IMR-90 (cell line): ENCODE data around the gene GTF3C1. TPM values are rescaled to one million over a fixed set of nuclear protein-coding genes. Genes with fewer than 3 reads are reported as not detected.

Source experiments
- ATAC-seq: fragments of 200-7000 bp; cut with Tn5 transposase; 2 replicates; pipeline ENCODE4 v1.9.1; 2020; ENCODE audit warnings: low read depth, mild to moderate bottlenecking, moderate library complexity
- BruUV-seq: library from RNA; stranded (reverse); fragments of 400-500 nt; replicated peaks from 2 replicates; lab custom pipeline; 2021; lab: Mats Ljungman, UMichigan
- CTCF ChIA-PET: fragments of 300-600 bp; formaldehyde crosslinking; extraction: SDS; loops from one replicate; lab custom pipeline; 2021; ENCODE audit warnings: antibody characterized with exemption; lab: Yijun Ruan, JAX
- POLR2A ChIA-PET: fragments of 300-600 bp; sonication (Branson Sonifier 250); formaldehyde crosslinking; loops from one replicate; lab custom pipeline; 2022; ENCODE audit warnings: antibody characterized with exemption; ENCODE audit not compliant: unreplicated experiment; lab: Charles Lee
- DNase-seq: peaks from one replicate; pipeline ENCODE4 v3.0.0; 2013
- H2AFZ ChIP-seq: replicated peaks from 2 replicates; pipeline ENCODE3; 2013; ENCODE audit warnings: low read length, mild to moderate bottlenecking; ENCODE audit not compliant: poor library complexity
- H2AK5ac ChIP-seq: 2 replicates; pipeline ENCODE4 v1.6.1; 2013; ENCODE audit warnings: low read depth, low read length, inconsistent platforms
- H2AK9ac ChIP-seq: replicated peaks from 2 replicates; pipeline ENCODE3; 2013; ENCODE audit warnings: mild to moderate bottlenecking, low read depth, low read length, moderate library complexity; ENCODE audit not compliant: poor library complexity
- H2BK120ac ChIP-seq: 2 replicates; pipeline ENCODE4 v1.6.1; 2013; ENCODE audit warnings: low read depth, low read length, inconsistent platforms
- H2BK15ac ChIP-seq: 3 replicates; pipeline ENCODE4 v1.6.1; 2013; ENCODE audit warnings: low read depth, low read length, inconsistent platforms
- H2BK20ac ChIP-seq: 2 replicates; pipeline ENCODE4 v1.6.1; 2013; ENCODE audit warnings: low read depth, mild to moderate bottlenecking, inconsistent platforms, low read length, moderate library complexity
- H2BK5ac ChIP-seq: 2 replicates; pipeline ENCODE4 v1.6.1; 2013; ENCODE audit warnings: mild to moderate bottlenecking, low read depth, low read length, inconsistent platforms; ENCODE audit not compliant: poor library complexity, severe bottlenecking
- H3K14ac ChIP-seq: replicated peaks from 2 replicates; pipeline ENCODE4 v1.6.1; 2013; ENCODE audit warnings: low read depth, low read length, inconsistent platforms
- H3K18ac ChIP-seq: 2 replicates; pipeline ENCODE4 v1.6.1; 2013; ENCODE audit warnings: low read depth, low read length, control low read depth
- H3K23ac ChIP-seq: 2 replicates; pipeline ENCODE4 v1.6.1; 2013; ENCODE audit warnings: low read depth, low read length, inconsistent platforms
- H3K27ac ChIP-seq: 2 replicates; pipeline ENCODE4 v1.5.1; 2013; ENCODE audit warnings: mild to moderate bottlenecking, control low read depth, low read length; ENCODE audit not compliant: insufficient read depth
- H3K27me3 ChIP-seq: 2 replicates; pipeline ENCODE4 v1.6.1; 2013; ENCODE audit warnings: low read length; ENCODE audit not compliant: control insufficient read depth, insufficient read depth
- H3K36me3 ChIP-seq: 2 replicates; pipeline ENCODE4 v1.6.1; 2013; ENCODE audit warnings: low read length, mixed read lengths; ENCODE audit not compliant: control insufficient read depth, insufficient read depth
- H3K4ac ChIP-seq: 2 replicates; pipeline ENCODE4 v1.6.1; 2013; ENCODE audit warnings: low read depth, low read length, inconsistent platforms
- H3K4me1 ChIP-seq: 2 replicates; pipeline ENCODE4 v1.6.1; 2013; ENCODE audit warnings: low read length, mixed read lengths; ENCODE audit not compliant: control insufficient read depth, insufficient read depth
- H3K4me2 ChIP-seq: 2 replicates; pipeline ENCODE4 v1.6.1; 2013; ENCODE audit warnings: low read depth, mild to moderate bottlenecking, control low read depth, low read length, moderate library complexity
- H3K4me3 ChIP-seq: 2 replicates; pipeline ENCODE4 v1.5.1; 2013; ENCODE audit warnings: low read depth, mild to moderate bottlenecking, control low read depth, low read length, moderate library complexity; ENCODE audit not compliant: insufficient read depth
- H3K56ac ChIP-seq: 2 replicates; pipeline ENCODE4 v1.6.1; 2013; ENCODE audit warnings: low read length, inconsistent platforms; ENCODE audit not compliant: insufficient read depth; ENCODE audit errors: extremely low read depth
- H3K79me1 ChIP-seq, 2 experiments: 2 replicates each; pipeline ENCODE4 v1.6.1; 2013; ENCODE audit warnings: low read length in 2 of 2, inconsistent platforms in 1 of 2, low read depth in 1 of 2
- H3K9ac ChIP-seq: 2 replicates; pipeline ENCODE4 v1.6.1; 2013; ENCODE audit warnings: low read depth, low read length, control low read depth
- H3K9me1 ChIP-seq: 2 replicates; pipeline ENCODE4 v1.6.1; 2013; ENCODE audit warnings: low read length, inconsistent platforms; ENCODE audit not compliant: insufficient read depth
- H3K9me3 ChIP-seq: 2 replicates; pipeline ENCODE4 v1.6.1; 2013; ENCODE audit warnings: low read length; ENCODE audit not compliant: control insufficient read depth, insufficient read depth
- H4K20me1 ChIP-seq: 2 replicates; pipeline ENCODE4 v1.6.1; 2013; ENCODE audit warnings: low read length, inconsistent platforms; ENCODE audit not compliant: insufficient read depth
- H4K5ac ChIP-seq: 2 replicates; pipeline ENCODE4 v1.6.1; 2013; ENCODE audit warnings: mild to moderate bottlenecking, low read depth, low read length, control low read depth
- H4K8ac ChIP-seq, 2 experiments: 2 replicates each; pipeline ENCODE4 v1.6.1; 2013; ENCODE audit warnings: low read depth in 2 of 2, low read length in 2 of 2, control low read depth in 1 of 2, inconsistent platforms in 1 of 2
- H4K91ac ChIP-seq: 2 replicates; pipeline ENCODE4 v1.6.1; 2013; ENCODE audit warnings: low read depth, low read length, inconsistent platforms; ENCODE audit not compliant: insufficient read depth
- CTCF ChIP-seq: conservative IDR thresholded peaks from 2 replicates; pipeline ENCODE4 v1.5.1; 2012; ENCODE audit warnings: mild to moderate bottlenecking, low read depth, low read length, improper control_type of control experiment
- FOS ChIP-seq: fragments of 150-350 bp; IDR thresholded peaks from 2 replicates; pipeline ENCODE4 v1.6.1; 2016; ENCODE audit warnings: low read depth, low read length
- MAFK ChIP-seq: IDR thresholded peaks from 2 replicates; pipeline ENCODE4 v1.6.1; 2012; ENCODE audit warnings: low read depth, low read length, improper control_type of control experiment
- POLR2A ChIP-seq: IDR thresholded peaks from 2 replicates; pipeline ENCODE4 v1.6.1; 2012; ENCODE audit warnings: mild to moderate bottlenecking, low read depth, low read length
- RAD21 ChIP-seq: IDR thresholded peaks from 2 replicates; pipeline ENCODE4 v1.6.1; 2012; ENCODE audit warnings: low read length, improper control_type of control experiment
- WGBS, 2 experiments: methylation state at CpG; one replicate each; pipeline versions ENCODE4 v1.1.5 to v1.1.7; 2013; ENCODE audit warnings: missing lambda C conversion rate in 2 of 2; ENCODE audit not compliant: insufficient read length in 1 of 2; ENCODE audit errors: extremely low coverage in 2 of 2; 5-methylcytosine and 5-hydroxymethylcytosine counted together
- dilution Hi-C: fragments of 300-500 bp; cut with HindIII; formaldehyde crosslinking; loops from one replicate; pipeline ENCODE4 v1.14.3; 2018; ENCODE audit warnings: low sequenced_read_pairs; ENCODE audit not compliant: unreplicated experiment
- in situ Hi-C: fragments of 300-500 bp; cut with MboI; formaldehyde crosslinking; loops from 3 replicates; pipeline ENCODE4 v1.14.3; 2019; ENCODE audit warnings: low sequenced_read_pairs, inconsistent platforms, mixed read lengths
- intact Hi-C: fragments of 100-400 bp; cut with micrococcal nuclease; formaldehyde crosslinking; loops from 2 replicates; pipeline ENCODE4 v1.10.0; 2022
- polyA plus RNA-seq, 3 experiments: library from polyadenylated mRNA; depleted of rRNA; stranded (reverse); fragments of >200 nt; gene quantifications; 2 replicates each; pipeline ENCODE4 v1.2.3, GENCODE V29; 2012; ENCODE audit warnings: low replicate concordance in 1 of 3
- total RNA-seq: library from RNA; depleted of rRNA; stranded (reverse); fragments of >200 nt; gene quantifications from 2 replicates; pipeline ENCODE4 v1.2.3, GENCODE V29; 2012

The GTF3C1 gene
- total and polyA plus RNA-seq, 2 of the 4 experiments (the other 2 are of a cell fraction): 50.8 to 68.1 TPM

- dilution Hi-C loops: no loop called here
These were observed 66.1 kb downstream of the GTF3C1 start for GRCh38 chr16:27483624-27484023.

More at GRCh38 chr16:27483624-27484023, 66.1 kb downstream of the GTF3C1 start:
- Histone ChIP-seq H3K9me3 (no peaks in the 10 kb centered on the region), H3K14ac (no peak overlapping the region), H2BK20ac (no peak overlapping the region), H2BK120ac (no peak overlapping the region), H3K56ac (no peak overlapping the region), H3K27ac (no peak overlapping the region), H3K9ac (no peak overlapping the region), H3K36me3 (peaks cover 77% of the 10 kb centered on the region), H2BK15ac (no peak overlapping the region), H4K8ac (no peak overlapping the region), H4K91ac (no peak overlapping the region), H3K4me1 (no peaks in the 10 kb centered on the region), H2AK9ac (no peak overlapping the region), H3K9me1 (0 out of 2 replicates have a peak, but pooled peaks cover 8% of the 10 kb centered on the region), H4K20me1 (no peaks in the 10 kb centered on the region), H3K18ac (no peak overlapping the region), H3K4me2 (no peak overlapping the region), H3K79me1 (peaks cover 0 to 4% of the 10 kb centered on the region in 2 experiments; a peak in 2 of 4 replicates), H3K4ac (no peak overlapping the region), H2AFZ (no peak overlapping the region), H2BK5ac (no peak overlapping the region), H3K23ac (no peak overlapping the region), H2AK5ac (no peak overlapping the region), H4K5ac (no peak overlapping the region), H3K27me3 (no peaks in the 10 kb centered on the region), H3K4me3 (no peak overlapping the region)
- TF ChIP-seq FOS: no peak
- TF ChIP-seq POLR2A: no peak
- no peak for TF ChIP-seq CTCF
- TF ChIP-seq MAFK: no peak
- no peak for TF ChIP-seq RAD21
- WGBS, 2 experiments: 100% methylated on average over 3 of the region's 5 CpGs; no CpG with 5 or more reads in 1 of the 2 experiments
- in situ Hi-C loops (no loop called here), intact Hi-C loops (no loop called here)
- BruUV-seq: no TSS peak
- ATAC-seq (no peak), DNase-seq (no peak)
- ChIA-PET CTCF (no interaction called here), POLR2A (no interaction called here)
